Measurements from ENCODE around the gene FAM98C.
"Not testable (repeated sequence)": the region's sequence is repeated elsewhere in the genome, so short reads cannot be mapped to it uniquely, and the experiment has no call there.

The FAM98C gene

DNA sequence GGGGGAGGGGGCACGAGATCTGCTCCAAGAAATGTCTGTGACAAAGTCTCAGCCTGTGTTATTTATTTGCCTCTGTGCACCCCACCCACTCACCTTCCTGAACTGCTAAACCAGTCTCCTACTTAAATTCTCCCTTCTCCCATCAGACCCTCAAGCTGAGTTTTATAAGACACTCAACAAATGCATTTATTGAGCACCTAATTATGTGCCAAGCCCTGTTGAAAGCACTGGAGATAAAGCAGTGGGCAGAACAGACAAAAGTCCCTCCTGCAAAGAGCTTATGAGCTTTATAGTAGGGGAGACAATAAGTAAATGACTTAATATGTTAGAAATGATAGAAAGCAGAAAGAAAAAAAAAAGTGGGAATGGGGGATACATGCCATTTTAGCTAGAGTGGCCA, 3.4 kb upstream of the FAM98C start:
- no peak for DNase-seq (ENCODE audit: low spot score)
- Histone ChIP-seq H3K4me3 (no peak overlapping the region), H3K27ac (no peak overlapping the region)
- TF ChIP-seq, protein P1, sequence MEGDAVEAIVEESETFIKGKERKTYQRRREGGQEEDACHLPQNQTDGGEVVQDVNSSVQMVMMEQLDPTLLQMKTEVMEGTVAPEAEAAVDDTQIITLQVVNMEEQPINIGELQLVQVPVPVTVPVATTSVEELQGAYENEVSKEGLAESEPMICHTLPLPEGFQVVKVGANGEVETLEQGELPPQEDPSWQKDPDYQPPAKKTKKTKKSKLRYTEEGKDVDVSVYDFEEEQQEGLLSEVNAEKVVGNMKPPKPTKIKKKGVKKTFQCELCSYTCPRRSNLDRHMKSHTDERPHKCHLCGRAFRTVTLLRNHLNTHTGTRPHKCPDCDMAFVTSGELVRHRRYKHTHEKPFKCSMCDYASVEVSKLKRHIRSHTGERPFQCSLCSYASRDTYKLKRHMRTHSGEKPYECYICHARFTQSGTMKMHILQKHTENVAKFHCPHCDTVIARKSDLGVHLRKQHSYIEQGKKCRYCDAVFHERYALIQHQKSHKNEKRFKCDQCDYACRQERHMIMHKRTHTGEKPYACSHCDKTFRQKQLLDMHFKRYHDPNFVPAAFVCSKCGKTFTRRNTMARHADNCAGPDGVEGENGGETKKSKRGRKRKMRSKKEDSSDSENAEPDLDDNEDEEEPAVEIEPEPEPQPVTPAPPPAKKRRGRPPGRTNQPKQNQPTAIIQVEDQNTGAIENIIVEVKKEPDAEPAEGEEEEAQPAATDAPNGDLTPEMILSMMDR (IDR thresholded peaks at IDR 0.05), result no peak

DNA sequence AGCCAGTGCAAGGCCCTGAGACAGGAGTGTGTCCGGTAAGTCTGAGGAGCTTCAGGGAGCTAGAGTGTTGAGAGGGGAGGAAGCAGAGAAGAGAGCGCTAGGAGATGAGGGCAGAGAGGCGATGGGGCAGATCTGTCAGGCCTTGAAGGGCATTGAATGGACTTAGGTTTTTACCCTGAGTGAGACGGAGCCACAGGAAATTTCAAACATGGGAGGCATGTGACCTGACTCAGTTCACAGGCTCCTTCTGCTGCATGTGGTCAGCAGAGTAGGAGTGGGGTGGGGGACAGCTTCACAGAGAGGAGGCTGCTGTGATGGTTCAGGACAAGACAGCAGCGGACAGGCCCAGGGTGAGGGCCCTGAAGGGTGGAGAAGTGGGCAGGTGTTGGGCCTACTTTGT, 2.5 kb upstream of the FAM98C start:
- DNase-seq (ENCODE audit: low spot score), result no peak
- no peak overlapping the region for H3K4me3 ChIP-seq
- TF ChIP-seq, protein P1 (IDR thresholded peaks at IDR 0.05), result no peak
- H3K27ac ChIP-seq, result no peak overlapping the region

DNA sequence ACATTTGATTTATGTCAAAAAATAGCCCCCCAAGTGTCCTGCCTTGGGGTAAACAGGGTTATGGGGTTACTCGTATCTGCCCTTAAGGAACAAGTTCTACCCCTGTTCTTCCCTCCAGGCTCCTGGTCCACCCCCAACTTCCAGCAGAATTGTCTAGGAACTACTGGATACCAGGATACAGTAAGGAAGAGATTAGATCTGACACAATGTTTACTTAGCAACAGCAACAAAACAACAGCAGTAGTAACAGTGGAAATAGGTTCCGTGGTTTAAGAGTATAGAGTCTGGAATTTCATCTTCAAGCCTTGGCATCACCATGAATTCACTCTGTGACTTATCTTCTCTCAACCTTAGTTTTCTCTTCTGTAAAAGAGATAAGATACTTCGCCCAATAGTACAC, 1.7 kb upstream of the FAM98C start:
- Histone ChIP-seq H3K4me3 (no peak overlapping the region), H3K27ac (no peak overlapping the region)
- DNase-seq (ENCODE audit: low spot score), result no peak
- TF ChIP-seq, protein P1 (IDR thresholded peaks at IDR 0.05), result no peak

DNA sequence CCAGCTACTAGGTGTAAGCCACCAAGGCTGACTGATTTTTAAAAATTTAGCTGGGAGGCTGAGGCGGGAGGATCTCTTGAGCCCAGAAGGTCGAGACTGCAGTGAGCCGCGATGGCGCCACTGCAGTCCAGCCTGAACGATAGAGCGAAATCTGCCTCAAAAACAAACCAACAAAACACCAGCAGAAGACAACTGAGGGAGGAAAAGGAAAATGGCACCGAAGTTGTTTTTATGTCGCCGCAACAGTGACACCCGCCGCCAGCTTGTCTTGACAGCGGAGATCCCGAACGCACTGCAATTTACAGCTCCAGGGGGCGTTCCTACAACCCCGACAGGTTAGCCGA, 298 bp upstream of the FAM98C start:
- H3K4me3 ChIP-seq, result peak overlapping the region; percentile 92
- no peak for DNase-seq (ENCODE audit: low spot score)
- TF ChIP-seq, protein P1 (IDR thresholded peaks at IDR 0.05), result no peak
- H3K27ac ChIP-seq, result no peak overlapping the region

DNA sequence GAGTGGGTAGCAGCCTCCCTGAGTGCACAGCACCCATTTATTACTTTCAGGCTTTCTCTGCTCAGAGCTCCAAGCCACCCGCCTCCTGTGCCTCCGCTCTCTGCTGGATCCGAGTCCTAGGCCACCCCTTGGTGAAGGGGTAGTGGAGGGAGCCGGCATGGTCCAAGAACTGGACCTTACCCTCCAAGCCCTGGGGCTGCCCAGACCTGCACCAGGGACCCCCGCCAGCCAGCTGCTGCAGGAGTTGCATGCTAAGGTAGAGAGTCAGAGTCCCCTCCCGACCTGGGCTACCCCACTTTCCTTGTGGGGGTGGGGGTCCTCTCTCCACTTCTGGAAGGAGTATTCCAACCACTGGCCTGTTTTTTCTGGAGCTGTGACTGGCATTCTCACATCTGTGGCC, 2.0 kb downstream of the FAM98C start:
- TF ChIP-seq, protein P1 (IDR thresholded peaks at IDR 0.05), result no peak
- DNase-seq (ENCODE audit: low spot score), result no peak
- H3K27ac ChIP-seq, result no peak overlapping the region

DNA sequence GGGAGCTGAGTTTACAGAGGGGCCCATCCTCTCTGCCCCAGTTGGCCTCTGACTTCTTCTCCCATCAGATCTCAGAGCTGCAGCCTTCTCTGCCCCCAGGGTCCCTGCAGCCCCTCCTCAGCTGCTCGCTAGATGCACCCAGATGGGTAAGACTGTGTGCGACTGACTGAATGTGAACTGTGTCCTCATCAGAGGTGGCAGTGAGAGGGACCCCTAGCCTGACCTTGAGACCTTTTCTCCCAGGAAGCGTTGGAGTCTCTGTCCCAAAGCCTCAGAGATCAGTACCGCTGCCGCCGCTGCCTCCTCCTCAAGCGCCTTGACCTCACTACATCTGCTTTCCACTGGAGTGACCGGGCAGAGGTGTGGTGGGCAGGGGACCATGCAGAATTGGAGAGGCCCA, 2.4 kb downstream of the FAM98C start:
- DNase-seq (ENCODE audit: low spot score), result no peak
- no peak overlapping the region for H3K4me3 ChIP-seq
- no peak overlapping the region for H3K27ac ChIP-seq
- TF ChIP-seq, protein P1 (IDR thresholded peaks at IDR 0.05), result no peak

More for the DNA sequence above, 2.0 kb downstream of the FAM98C start:
- no peak overlapping the region for H3K4me3 ChIP-seq

DNA sequence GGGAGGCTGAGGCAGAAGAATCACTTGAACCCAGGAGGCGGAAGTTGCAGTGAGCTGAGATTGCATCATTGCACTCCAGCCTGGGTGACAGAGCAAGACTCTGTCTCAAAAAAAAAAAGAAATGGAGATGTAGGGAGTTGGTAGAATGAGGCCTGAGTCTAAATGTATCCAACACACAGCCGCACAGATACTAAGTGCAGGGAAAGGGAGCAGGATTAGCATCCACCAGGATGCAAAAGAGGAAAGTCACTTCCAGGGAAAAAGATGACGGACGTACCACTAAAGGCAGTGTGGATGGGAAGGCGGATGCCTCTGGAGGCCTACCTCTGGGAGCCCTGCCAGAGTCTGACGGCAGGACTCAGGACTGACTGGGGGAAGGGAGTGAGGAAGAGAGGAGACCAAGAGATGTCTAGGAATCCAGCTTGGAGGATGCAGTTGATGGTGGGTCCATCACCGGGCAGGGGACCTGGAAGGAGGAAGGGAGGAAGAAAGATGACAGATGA, 6.8 kb downstream of the FAM98C start:
- DNase-seq (ENCODE audit: low spot score), result no peak
- TF ChIP-seq, protein P1 (IDR thresholded peaks at IDR 0.05), result no peak

DNA sequence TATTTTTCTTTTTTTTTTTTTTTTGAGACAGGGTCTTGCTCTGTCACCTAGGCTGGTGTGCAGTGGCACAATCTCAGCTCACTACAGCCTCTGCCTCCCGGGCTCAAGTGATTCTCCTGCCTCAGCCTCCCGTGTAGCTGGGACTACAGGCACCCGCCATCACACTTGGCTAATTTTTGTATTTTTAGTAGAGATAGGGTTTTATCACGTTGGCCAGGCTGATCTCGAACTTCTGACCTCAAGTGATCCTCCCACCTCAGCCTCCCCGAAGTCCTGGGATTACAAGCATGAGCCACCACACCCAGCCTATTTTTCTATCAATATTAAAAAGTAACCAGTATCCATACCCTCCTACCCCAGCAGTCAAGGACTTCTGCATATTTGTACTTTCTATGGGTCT, 7.5 kb downstream of the FAM98C start:
- DNase-seq (ENCODE audit: low spot score); H3K27ac ChIP-seq; H3K4me3 ChIP-seq: not testable (repeated sequence)

More for the DNA sequence above, 6.8 kb downstream of the FAM98C start:
- Histone ChIP-seq H3K4me3 (no peak overlapping the region), H3K27ac (no peak overlapping the region)
